GM21737 (cell line): ENCODE data around the gene HTD2.

Source experiments
- ATAC-seq: cut with Tn5 transposase; IDR thresholded peaks from one replicate; pipeline ENCODE4 v1.9.1; 2021; ENCODE audit warnings: mild to moderate bottlenecking, moderate library complexity; ENCODE audit not compliant: unreplicated experiment

HTD2 gene

GRCh38 chr3:58355179-58355578 lies 48.9 kb downstream of the HTD2 start:
- peak; percentile 61 for ATAC-seq

GRCh38 chr3:58356054-58356453 lies 49.7 kb downstream of the HTD2 start:
- ATAC-seq = no peak

GRCh38 chr3:58357402-58357801 lies 51.1 kb downstream of the HTD2 start:
- no peak for ATAC-seq

- no peak for ATAC-seq
Measured at GRCh38 chr3:58358092-58358491, 51.8 kb downstream of the HTD2 start.

- ATAC-seq = no peak
Measured at GRCh38 chr3:58358808-58359207, 52.5 kb downstream of the HTD2 start.

- ATAC-seq = no peak
Measured at GRCh38 chr3:58359621-58360020, 53.3 kb downstream of the HTD2 start.

- ATAC-seq = no peak
Measured at GRCh38 chr3:58361866-58362265, 55.5 kb downstream of the HTD2 start.

- ATAC-seq = no peak
Measured at GRCh38 chr3:58366699-58367098, 60.4 kb downstream of the HTD2 start.

GRCh38 chr3:58369038-58369437 lies 62.7 kb downstream of the HTD2 start:
- no peak for ATAC-seq
